CD4-positive, alpha-beta memory T cell (primary cell): Measurements from ENCODE around the gene FBXL16. TPM values are rescaled to one million over a fixed set of nuclear protein-coding genes. Genes with fewer than 3 reads are reported as not detected.

Experiments used
- polyA plus RNA-seq, 2 donors: library from polyadenylated mRNA; unstranded; fragments of 300-500 nt; fragmentation: Illumina TruSeq; gene quantifications; one replicate each; pipeline ENCODE4 v1.2.3, GENCODE V29; 2021
- total RNA-seq, 2 experiments: library from RNA; stranded (reverse); gene quantifications; one replicate each; pipeline ENCODE4 v1.2.3, GENCODE V29; 2021

The FBXL16 gene
- total and polyA plus RNA-seq, 4 experiments from 2014 or later, result 9.3 to 59.5 (median 48.5) TPM

Other genes with a start within 250 kb of the FBXL16 start
- 10 to 100 TPM; 74.0 to 77.4 TPM for gene CAPN15, start 178.1 kb downstream of the FBXL16 start, total RNA-seq
- gene CAPN15, start 178.1 kb downstream of the FBXL16 start, polyA plus RNA-seq, result 10 to 100 TPM in 1 of 2 donors, 1 to 10 TPM in 1; 5.3 to 14.1 TPM
- not detected for gene PRR35, start 145.4 kb downstream of the FBXL16 start, total RNA-seq
- not detected for gene PRR35, start 145.4 kb downstream of the FBXL16 start, polyA plus RNA-seq
- gene NHLRC4, start 138.8 kb downstream of the FBXL16 start, total RNA-seq, result 1 to 10 TPM; 2.4 to 3.2 TPM
- 1 to 10 TPM; 2.1 to 2.7 TPM for gene NHLRC4, start 138.8 kb downstream of the FBXL16 start, polyA plus RNA-seq
- gene PIGQ, start 135.8 kb downstream of the FBXL16 start, total RNA-seq, result 10 to 100 TPM; 61.4 to 63.3 TPM
- 10 to 100 TPM in 1 of 2 donors, 1 to 10 TPM in 1; 7.2 to 12.5 TPM for gene PIGQ, start 135.8 kb downstream of the FBXL16 start, polyA plus RNA-seq
- gene RAB40C, start 115.7 kb downstream of the FBXL16 start, total RNA-seq, result 10 to 100 TPM; 22.0 to 25.6 TPM
- 10 to 100 TPM in 1 of 2 donors, 1 to 10 TPM in 1; 6.8 to 17.7 TPM for gene RAB40C, start 115.7 kb downstream of the FBXL16 start, polyA plus RNA-seq
- under 1 TPM; 0.67 to 0.86 TPM for gene WFIKKN1, start 74.8 kb downstream of the FBXL16 start, total RNA-seq
- under 1 TPM in 1 of 2 donors, not detected in 1; 0.09 TPM for gene WFIKKN1, start 74.8 kb downstream of the FBXL16 start, polyA plus RNA-seq
- 10 to 100 TPM; 68.4 to 74.1 TPM for gene METTL26, start 69.5 kb downstream of the FBXL16 start, total RNA-seq
- gene METTL26, start 69.5 kb downstream of the FBXL16 start, polyA plus RNA-seq, result 100 to 1,000 TPM in 1 of 2 donors, 10 to 100 TPM in 1; 90.1 to 106 TPM
- gene MCRIP2, start 64.0 kb downstream of the FBXL16 start, total RNA-seq, result 10 to 100 TPM; 28.3 to 30.5 TPM
- gene MCRIP2, start 64.0 kb downstream of the FBXL16 start, polyA plus RNA-seq, result 10 to 100 TPM; 34.6 to 45.5 TPM
- gene WDR90, start 56.4 kb downstream of the FBXL16 start, total RNA-seq, result 10 to 100 TPM; 18.0 to 19.7 TPM
- 1 to 10 TPM in 1 of 2 donors, under 1 TPM in 1; 0.96 to 1.7 TPM for gene WDR90, start 56.4 kb downstream of the FBXL16 start, polyA plus RNA-seq
- 100 to 1,000 TPM; 254 to 263 TPM for gene RHOT2, start 37.7 kb downstream of the FBXL16 start, total RNA-seq
- 10 to 100 TPM; 46.6 to 54.3 TPM for gene RHOT2, start 37.7 kb downstream of the FBXL16 start, polyA plus RNA-seq
- 1 to 10 TPM; 2.2 to 2.4 TPM for gene RHBDL1, start 30.1 kb downstream of the FBXL16 start, total RNA-seq
- gene RHBDL1, start 30.1 kb downstream of the FBXL16 start, polyA plus RNA-seq, result 1 to 10 TPM; 2.1 to 2.8 TPM
- gene STUB1, start 25.4 kb downstream of the FBXL16 start, total RNA-seq, result 100 to 1,000 TPM in 1 of 2 experiments, 10 to 100 TPM in 1; 97.2 to 110 TPM
- gene STUB1, start 25.4 kb downstream of the FBXL16 start, polyA plus RNA-seq, result 100 to 1,000 TPM; 147 to 181 TPM
- gene JMJD8, start 21.5 kb downstream of the FBXL16 start, total RNA-seq, result 10 to 100 TPM; 45.0 to 49.0 TPM
- gene JMJD8, start 21.5 kb downstream of the FBXL16 start, polyA plus RNA-seq, result 10 to 100 TPM; 43.9 to 60.3 TPM
- gene WDR24, start 15.4 kb downstream of the FBXL16 start, total RNA-seq, result 10 to 100 TPM; 15.5 to 16.1 TPM
- 10 to 100 TPM; 10.2 to 12.2 TPM for gene WDR24, start 15.4 kb downstream of the FBXL16 start, polyA plus RNA-seq
- gene METRN, start 9.3 kb upstream of the FBXL16 start, total RNA-seq, result 1 to 10 TPM; 6.9 to 7.7 TPM
- 10 to 100 TPM in 1 of 2 donors, 1 to 10 TPM in 1; 8.3 to 18.8 TPM for gene METRN, start 9.3 kb upstream of the FBXL16 start, polyA plus RNA-seq
- gene ANTKMT, start 15.3 kb upstream of the FBXL16 start, total RNA-seq, result 10 to 100 TPM; 21.5 to 23.5 TPM
- 10 to 100 TPM; 14.5 to 36.4 TPM for gene ANTKMT, start 15.3 kb upstream of the FBXL16 start, polyA plus RNA-seq
- gene CCDC78, start 20.6 kb upstream of the FBXL16 start, total RNA-seq, result 1 to 10 TPM; 4.5 to 5.1 TPM
- not detected for gene CCDC78, start 20.6 kb upstream of the FBXL16 start, polyA plus RNA-seq
- gene HAGHL, start 21.3 kb upstream of the FBXL16 start, total RNA-seq, result 10 to 100 TPM; 17.2 to 24.4 TPM
- gene HAGHL, start 21.3 kb upstream of the FBXL16 start, polyA plus RNA-seq, result 1 to 10 TPM; 2.2 to 4.0 TPM
- 10 to 100 TPM; 58.2 TPM for gene CIAO3, start 35.2 kb upstream of the FBXL16 start, total RNA-seq
- 10 to 100 TPM; 10.8 to 26.1 TPM for gene CIAO3, start 35.2 kb upstream of the FBXL16 start, polyA plus RNA-seq
- gene MSLN, start 54.9 kb upstream of the FBXL16 start, total RNA-seq, result not detected
- gene MSLN, start 54.9 kb upstream of the FBXL16 start, polyA plus RNA-seq, result not detected
- 10 to 100 TPM; 26.9 to 31.1 TPM for gene RPUSD1, start 82.6 kb upstream of the FBXL16 start, total RNA-seq
- gene RPUSD1, start 82.6 kb upstream of the FBXL16 start, polyA plus RNA-seq, result 10 to 100 TPM; 19.9 to 29.7 TPM
- 10 to 100 TPM; 42.1 to 46.9 TPM for gene CHTF18, start 82.8 kb upstream of the FBXL16 start, total RNA-seq
- 1 to 10 TPM; 3.0 to 6.0 TPM for gene CHTF18, start 82.8 kb upstream of the FBXL16 start, polyA plus RNA-seq
- gene GNG13, start 94.9 kb upstream of the FBXL16 start, total RNA-seq, result not detected
- not detected for gene GNG13, start 94.9 kb upstream of the FBXL16 start, polyA plus RNA-seq